KOPT-K1 (cell line): ENCODE measurements around the gene CRYBB1.
"Not testable (repeated sequence)": the region's sequence is repeated elsewhere in the genome, so short reads cannot be mapped to it uniquely, and the experiment has no call there.

ENCODE experiments used
- H3K27ac ChIP-seq: fragments of 200-600 bp; sonication (generic); 2 replicates; pipeline ENCODE4 v1.5.1; 2016; ENCODE audit warnings: antibody characterized with exemption, mild to moderate bottlenecking, low read depth, low read length; ENCODE audit not compliant: poor library complexity, severe bottlenecking
- H3K36me3 ChIP-seq: fragments of 200-600 bp; sonication (generic); 2 replicates; pipeline ENCODE4 v1.5.1; 2017; ENCODE audit warnings: antibody characterized with exemption, mild to moderate bottlenecking, low read length, moderate library complexity; ENCODE audit not compliant: insufficient read depth
- H3K9me3 ChIP-seq: fragments of 200-600 bp; sonication (generic); 2 replicates; pipeline ENCODE4 v1.5.1; 2017; ENCODE audit warnings: antibody characterized with exemption, low read length, mild to moderate bottlenecking; ENCODE audit not compliant: insufficient read depth, poor library complexity, severe bottlenecking

The CRYBB1 gene

DNA sequence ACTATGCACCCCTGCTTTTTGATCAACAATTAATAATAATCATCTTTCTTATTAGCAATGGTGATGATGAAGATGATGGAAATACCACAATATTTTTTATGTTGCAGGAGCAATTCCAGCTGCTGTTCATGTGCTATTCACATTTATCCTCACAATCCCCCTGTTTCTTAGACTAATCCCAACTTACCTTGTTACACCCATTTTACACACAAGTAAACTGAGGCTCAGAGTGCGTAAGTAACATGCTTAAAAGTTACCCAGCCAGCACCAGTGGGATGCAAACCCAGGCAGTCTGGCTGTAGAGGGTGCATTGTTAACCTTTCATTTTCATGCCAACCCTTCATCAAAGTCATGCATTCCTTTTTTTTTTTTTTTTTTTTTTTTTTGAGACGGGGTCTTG, 2.4 kb upstream of the CRYBB1 start:
- Histone ChIP-seq H3K36me3 (no peaks in the 10 kb centered on the region), H3K9me3 (no peaks in the 10 kb centered on the region), H3K27ac (no peak overlapping the region)

GRCh38 chr22:26619510-26619909, 1.7 kb upstream of the CRYBB1 start:
- H3K27ac ChIP-seq = no peak overlapping the region
- no peaks in the 10 kb centered on the region for H3K36me3 ChIP-seq
- no peaks in the 10 kb centered on the region for H3K9me3 ChIP-seq

DNA sequence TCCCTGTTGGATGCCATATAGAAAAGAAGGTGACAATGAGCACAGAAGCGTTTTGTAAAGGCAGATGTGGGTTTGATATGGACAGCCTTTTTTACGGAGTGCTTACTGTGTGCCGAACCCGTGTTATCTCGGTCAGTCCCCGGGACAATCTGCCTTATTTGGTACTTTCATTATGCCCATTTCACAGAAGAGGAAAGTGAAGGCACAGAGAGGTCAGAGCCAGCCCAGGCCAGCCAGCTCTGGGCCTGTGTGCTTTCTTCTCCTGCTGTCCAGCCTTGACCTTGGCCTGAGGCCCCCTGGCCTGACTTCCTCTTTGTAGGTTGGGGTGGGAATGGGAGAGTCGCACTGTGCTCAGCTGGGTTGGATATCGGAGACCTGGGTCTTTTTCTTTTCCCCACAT, 628 bp upstream of the CRYBB1 start:
- Histone ChIP-seq H3K27ac (no peak overlapping the region), H3K36me3 (no peaks in the 10 kb centered on the region), H3K9me3 (no peaks in the 10 kb centered on the region)

GRCh38 chr22:26616650-26617049, 1.2 kb downstream of the CRYBB1 start:
- Histone ChIP-seq H3K27ac (no peak overlapping the region), H3K9me3 (no peaks in the 10 kb centered on the region), H3K36me3 (no peaks in the 10 kb centered on the region)

- H3K36me3 ChIP-seq = no peaks in the 10 kb centered on the region
- no peaks in the 10 kb centered on the region for H3K9me3 ChIP-seq
- H3K27ac ChIP-seq = no peak overlapping the region
Observed at GRCh38 chr22:26615830-26616435, 1.9 kb downstream of the CRYBB1 start.

- Histone ChIP-seq H3K27ac (no peak overlapping the region), H3K9me3 (no peaks in the 10 kb centered on the region), H3K36me3 (no peaks in the 10 kb centered on the region)
Observed at GRCh38 chr22:26615149-26615548, 2.7 kb downstream of the CRYBB1 start.

GRCh38 chr22:26614322-26614721, 3.5 kb downstream of the CRYBB1 start:
- Histone ChIP-seq H3K36me3 (no peaks in the 10 kb centered on the region), H3K9me3 (no peaks in the 10 kb centered on the region), H3K27ac (no peak overlapping the region)

DNA sequence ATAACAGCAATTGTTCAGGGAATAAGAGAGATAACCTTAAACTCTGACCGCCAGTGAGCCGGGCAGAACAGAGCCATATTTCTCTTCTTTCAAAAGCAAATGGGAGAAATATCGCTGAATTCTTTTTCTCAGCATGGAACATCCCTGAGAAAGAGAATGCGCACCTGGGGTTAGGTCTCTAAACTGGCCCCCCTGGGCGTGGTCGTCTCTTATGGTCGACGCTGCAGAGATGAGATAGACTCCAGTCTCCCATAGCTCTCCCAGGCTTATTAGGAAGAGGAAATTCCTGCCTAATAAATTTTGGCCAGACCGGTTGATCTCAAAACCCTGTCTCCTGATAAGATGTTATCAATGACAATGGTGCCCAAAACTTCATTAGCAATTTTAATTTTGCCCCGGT, 4.1 kb downstream of the CRYBB1 start:
- H3K27ac ChIP-seq, H3K9me3 ChIP-seq, H3K36me3 ChIP-seq: not testable (repeated sequence)

GRCh38 chr22:26612652-26613051, 5.2 kb downstream of the CRYBB1 start:
- no peaks in the 10 kb centered on the region for H3K36me3 ChIP-seq
- H3K9me3 ChIP-seq = no peaks in the 10 kb centered on the region
- H3K27ac ChIP-seq = no peak overlapping the region

DNA sequence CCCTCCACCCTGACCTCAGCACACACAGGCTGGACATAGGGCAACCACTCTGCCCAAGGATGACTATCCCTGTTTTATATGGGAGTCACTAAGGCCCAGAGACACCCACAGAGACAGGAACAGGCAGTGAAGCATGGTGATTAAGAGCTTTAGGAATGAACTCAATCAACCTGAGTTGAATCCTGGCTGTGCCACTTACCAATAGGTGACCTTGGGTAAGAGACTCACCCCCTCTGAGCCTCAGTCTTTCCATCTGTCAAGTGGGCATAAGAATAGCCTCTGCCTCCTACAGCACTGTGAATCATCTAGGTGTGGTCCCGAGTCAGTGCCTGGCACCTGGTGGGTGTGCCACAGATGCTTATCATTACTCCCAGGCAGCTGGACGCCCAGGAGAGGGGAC, 6.8 kb downstream of the CRYBB1 start:
- H3K27ac ChIP-seq = no peak overlapping the region
- H3K9me3 ChIP-seq = no peaks in the 10 kb centered on the region
- no peaks in the 10 kb centered on the region for H3K36me3 ChIP-seq

DNA sequence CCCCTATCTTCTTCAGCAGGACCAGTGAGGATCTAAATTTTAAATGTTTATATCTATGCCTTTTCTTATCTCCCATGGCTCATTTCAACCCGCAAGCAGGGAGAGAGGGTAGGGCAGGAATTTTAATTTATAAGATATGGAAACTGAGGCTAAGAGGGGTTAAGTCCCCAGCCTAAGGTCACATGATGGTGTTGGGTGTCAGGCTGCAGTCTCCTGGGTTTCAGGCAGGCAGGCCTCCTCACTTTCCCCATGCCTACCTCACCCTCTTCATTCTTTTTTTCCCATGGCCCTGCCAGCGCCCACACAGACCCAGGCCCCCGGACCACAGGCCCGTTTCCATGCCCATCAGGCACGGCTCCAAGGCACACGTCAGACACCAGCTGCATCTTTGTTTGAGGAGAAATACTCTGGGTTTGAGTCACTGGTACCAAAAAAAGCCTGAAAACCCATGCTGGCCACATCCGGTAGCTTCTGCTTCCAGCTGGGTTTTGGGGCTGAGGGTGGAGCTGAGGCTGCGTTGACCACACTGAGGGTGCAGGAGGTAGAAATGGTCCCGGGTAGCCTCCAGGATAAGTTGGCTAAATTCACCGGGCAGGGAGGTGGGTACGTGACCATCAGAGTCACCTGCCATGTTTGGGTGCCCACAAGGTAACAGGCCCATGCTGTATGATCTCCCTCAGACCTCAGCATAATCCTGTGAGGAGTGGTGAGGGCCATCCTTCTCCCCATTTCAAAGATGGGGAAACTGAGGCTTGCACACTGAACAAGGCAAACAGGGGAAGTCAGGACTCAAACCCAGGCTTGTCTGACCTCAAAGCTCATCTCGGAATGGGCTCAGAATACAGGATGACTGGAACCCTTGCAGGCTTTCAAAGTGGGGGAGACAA, 7.5 kb downstream of the CRYBB1 start:
- Histone ChIP-seq H3K27ac (no peak overlapping the region), H3K9me3 (no peaks in the 10 kb centered on the region)

GRCh38 chr22:26609287-26609686, 8.5 kb downstream of the CRYBB1 start:
- no peaks in the 10 kb centered on the region for H3K9me3 ChIP-seq
- H3K27ac ChIP-seq = no peak overlapping the region
- no peaks in the 10 kb centered on the region for H3K36me3 ChIP-seq

More for the DNA sequence above, 7.5 kb downstream of the CRYBB1 start:
- H3K36me3 ChIP-seq = no peaks in the 10 kb centered on the region

GRCh38 chr22:26608129-26608528, 9.7 kb downstream of the CRYBB1 start:
- no peaks in the 10 kb centered on the region for H3K9me3 ChIP-seq
- no peaks in the 10 kb centered on the region for H3K36me3 ChIP-seq
- no peak overlapping the region for H3K27ac ChIP-seq

DNA sequence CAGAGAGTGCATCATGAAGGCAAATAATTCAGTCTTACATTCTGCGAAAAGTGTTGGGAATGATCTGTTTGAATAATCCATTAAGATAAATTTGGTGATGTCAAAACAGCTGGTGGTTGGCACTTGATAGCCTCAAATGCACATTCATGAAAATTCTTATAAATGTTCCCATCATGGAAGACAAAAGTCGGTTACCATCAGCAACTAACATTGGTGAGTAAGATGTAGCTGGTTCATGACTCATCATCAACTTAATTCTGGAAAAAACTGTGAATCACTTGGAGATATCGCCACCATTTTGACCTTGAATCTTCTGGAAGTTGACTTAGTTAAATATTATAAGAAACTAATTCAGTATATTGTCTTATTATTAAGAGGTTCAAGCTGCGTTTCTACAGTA, 11.2 kb downstream of the CRYBB1 start:
- no peak overlapping the region for H3K27ac ChIP-seq
- H3K36me3 ChIP-seq = no peaks in the 10 kb centered on the region
- no peaks in the 10 kb centered on the region for H3K9me3 ChIP-seq

DNA sequence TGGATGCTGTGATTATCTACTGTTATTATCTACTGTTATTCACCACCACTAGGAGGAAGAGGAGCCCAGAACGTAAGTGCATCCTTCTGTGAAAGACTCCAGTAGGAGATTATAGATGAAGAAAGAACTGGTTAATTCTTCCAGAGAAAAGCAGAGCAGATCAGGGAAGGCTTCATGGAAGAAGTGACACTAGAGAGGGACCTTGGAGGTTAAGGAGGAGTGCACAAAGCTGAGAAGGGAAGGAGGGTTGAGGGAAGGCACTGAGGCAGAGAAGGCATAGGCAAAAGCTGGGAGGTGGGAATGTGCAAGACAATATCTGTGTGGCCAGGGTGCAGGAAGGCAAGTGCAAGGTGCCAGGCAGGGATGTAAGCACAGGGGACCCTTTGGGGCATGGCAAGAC, 13.5 kb downstream of the CRYBB1 start:
- H3K9me3 ChIP-seq = no peaks in the 10 kb centered on the region
- H3K36me3 ChIP-seq = no peaks in the 10 kb centered on the region
- H3K27ac ChIP-seq = no peak overlapping the region

DNA sequence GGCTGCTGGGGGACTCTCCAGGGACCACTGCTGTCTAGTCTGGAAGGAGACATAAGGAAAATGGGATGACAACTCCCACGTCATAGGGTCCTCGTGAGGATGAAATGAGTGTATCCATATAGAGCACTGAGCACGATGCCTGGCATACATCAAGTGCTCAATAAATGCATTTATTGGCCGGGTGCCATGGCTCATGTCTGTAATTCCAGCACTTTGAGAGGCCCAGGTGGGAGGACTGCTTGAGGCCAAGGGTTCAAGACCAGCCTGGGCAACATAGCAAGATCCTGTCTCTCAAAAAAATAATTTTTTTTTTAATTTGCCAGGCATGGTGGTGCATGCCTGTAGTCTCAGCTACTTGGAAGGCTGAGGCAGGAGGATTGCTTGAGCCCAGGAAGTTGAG, 15.7 kb downstream of the CRYBB1 start:
- Histone ChIP-seq H3K36me3 (no peaks in the 10 kb centered on the region), H3K9me3 (no peaks in the 10 kb centered on the region), H3K27ac (no peak overlapping the region)
